Gastroesophageal sphincter (tissue), 3 donors: ENCODE results near the gene ENOSF1.

Experiments
- CTCF ChIP-seq, 4 experiments: fragments of 200-600 bp in 2 of 4; fragments of 450-650 bp in 2 of 4; sonication (generic) in 1 of 4; IDR thresholded peaks; one replicate each; pipeline ENCODE4 v1.5.1; 2017 to 2019; ENCODE audit warnings: antibody characterized with exemption in 4 of 4, mild to moderate bottlenecking in 2 of 4, moderate library complexity in 2 of 4
- EP300 ChIP-seq: sonication (generic); formaldehyde crosslinking; IDR thresholded peaks from one replicate; pipeline ENCODE4 v1.6.1; 2017; ENCODE audit warnings: antibody characterized with exemption, mild to moderate bottlenecking
- POLR2A ChIP-seq, 2 donors: fragments of 450-650 bp; IDR thresholded peaks; one replicate each; pipeline ENCODE4 v1.6.1; 2017; ENCODE audit warnings: antibody characterized with exemption in 2 of 2, mild to moderate bottlenecking in 2 of 2, moderate library complexity in 1 of 2
- POLR2AphosphoS5 ChIP-seq: sonication (generic); formaldehyde crosslinking; IDR thresholded peaks from one replicate; pipeline ENCODE4 v1.6.1; 2017; ENCODE audit warnings: antibody characterized with exemption

- no peak for TF ChIP-seq CTCF (IDR thresholded peaks at IDR 0.05)
- no peak for TF ChIP-seq EP300
- no peak for TF ChIP-seq POLR2AphosphoS5
- TF ChIP-seq POLR2A (IDR thresholded peaks at IDR 0.05): no peak
These were observed 41.9 kb downstream of the ENOSF1 start for GRCh38 chr18:670522-670921.
